ENCODE data around the gene GLIS1. TPM values are rescaled to one million over a fixed set of nuclear protein-coding genes. Genes with fewer than 3 reads are reported as not detected.

GLIS1 gene
- total and polyA plus RNA-seq, 7 donors, result 0.03 to 0.40 (median 0.15) TPM

DNA sequence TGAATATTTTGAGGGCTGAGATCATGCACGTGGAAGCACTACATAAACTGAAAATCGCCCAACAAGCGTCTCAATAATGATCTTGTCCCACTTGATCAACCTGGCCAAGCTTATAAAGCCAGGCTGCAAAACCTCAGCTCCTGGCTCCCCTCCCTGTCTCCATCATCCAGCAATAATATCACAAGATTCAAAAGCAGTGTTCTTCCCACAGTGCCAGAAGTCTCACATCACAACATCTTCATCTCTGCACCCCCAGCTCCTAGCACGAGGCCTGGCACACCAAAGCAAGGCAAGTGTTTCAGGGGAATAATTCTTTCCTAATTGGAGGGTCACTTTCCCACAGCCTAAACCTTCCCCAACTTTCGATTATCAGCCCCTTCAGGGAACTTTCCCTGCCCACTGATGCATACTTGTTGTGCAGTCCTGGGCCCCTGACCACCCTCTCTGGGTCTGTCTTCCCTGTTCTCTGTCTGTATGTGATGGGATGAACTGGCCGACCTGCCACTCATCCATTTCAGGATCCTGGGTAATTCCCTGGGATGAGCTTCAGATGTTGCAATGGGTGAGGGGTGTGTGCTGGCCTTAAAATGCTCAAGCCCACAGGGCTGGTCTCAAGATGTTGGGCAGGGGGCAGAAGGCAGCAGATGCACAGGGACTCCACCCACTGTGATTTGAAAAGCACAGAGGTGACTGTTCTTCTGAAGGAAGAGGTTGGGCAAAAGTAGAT is 150.7 kb downstream of the GLIS1 start:
- no peak for ATAC-seq
- no peak for TF ChIP-seq CTCF (IDR thresholded peaks at IDR 0.05)
- intact Hi-C loops (cut with DNase I), result no loop called here
- no peak overlapping the region for H3K27ac ChIP-seq
- no peaks in the 10 kb centered on the region for H3K9me3 ChIP-seq
- H3K27me3 ChIP-seq (ENCODE audit: insufficient read depth in 3 of 3, low read length in 2 of 3), result peaks cover 0 to 4% (median 0%) of the 10 kb centered on the region in 3 donors
- H3K4me1 ChIP-seq, result no peaks in the 10 kb centered on the region
- WGBS, 3 donors, result 87 to 92% (median 89%) methylated on average over 6 of the region's 6 CpGs
- no peaks in the 10 kb centered on the region for H3K36me3 ChIP-seq (ENCODE audit: insufficient read depth in 1 of 2, low read depth in 1 of 2)
- no peak for DNase-seq
- no peak overlapping the region for H3K4me3 ChIP-seq

DNA sequence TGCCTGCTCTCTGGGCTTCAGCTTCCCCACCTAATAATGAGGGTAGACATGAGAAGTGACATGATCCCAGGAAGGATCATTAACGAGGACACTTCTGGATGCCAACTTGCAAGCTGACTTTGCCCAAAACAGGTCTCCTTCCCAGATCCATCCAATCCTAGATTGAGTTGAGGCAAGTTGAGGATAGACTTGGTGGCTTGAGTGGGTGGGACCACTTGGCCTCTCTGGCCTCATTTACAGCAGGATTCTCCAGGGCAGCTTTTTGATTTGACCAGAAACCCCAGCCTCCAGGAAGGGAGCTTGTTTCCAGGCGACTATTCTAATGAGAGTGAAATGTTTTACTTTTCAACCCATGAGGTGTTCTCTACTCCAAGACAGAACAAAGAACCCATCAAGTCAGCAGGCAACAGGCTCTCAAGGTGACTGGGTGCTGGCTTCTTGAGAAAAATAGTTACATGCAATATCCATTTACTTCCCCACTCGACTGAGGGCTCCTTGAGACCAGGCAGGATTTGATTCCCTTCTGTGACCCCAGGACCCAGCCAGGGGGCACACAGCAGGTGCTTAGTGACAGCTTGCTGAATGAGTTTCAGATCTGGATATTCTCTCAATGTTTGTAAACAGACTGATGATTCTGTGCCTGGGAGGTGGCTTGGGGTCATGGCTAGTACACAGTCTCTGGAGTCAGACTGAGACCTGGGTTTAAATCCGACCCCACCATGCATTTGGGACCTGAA is 151.5 kb downstream of the GLIS1 start:
- 67 to 78% (median 72%) methylated on average over 4 of the region's 4 CpGs for WGBS, 3 donors
- no peaks in the 10 kb centered on the region for H3K9me3 ChIP-seq
- no peak overlapping the region for H3K4me3 ChIP-seq
- no peak for ATAC-seq
- no peaks in the 10 kb centered on the region for H3K4me1 ChIP-seq
- no peak for DNase-seq
- peaks cover 0 to 4% (median 0%) of the 10 kb centered on the region in 3 donors for H3K27me3 ChIP-seq (ENCODE audit: insufficient read depth in 3 of 3, low read length in 2 of 3)
- no peak overlapping the region for H3K27ac ChIP-seq
- no peak for TF ChIP-seq CTCF (IDR thresholded peaks at IDR 0.05)
- H3K36me3 ChIP-seq (ENCODE audit: insufficient read depth in 1 of 2, low read depth in 1 of 2), result no peaks in the 10 kb centered on the region
- intact Hi-C loops (cut with DNase I), result no loop called here

- no peak for TF ChIP-seq CTCF (IDR thresholded peaks at IDR 0.05)
- ATAC-seq (no peak), DNase-seq (no peak)
- H3K4me3 ChIP-seq, result no peak overlapping the region
- H3K9me3 ChIP-seq, result no peaks in the 10 kb centered on the region
- no peak overlapping the region for H3K27ac ChIP-seq
- H3K36me3 ChIP-seq (ENCODE audit: insufficient read depth in 1 of 2, low read depth in 1 of 2), result no peaks in the 10 kb centered on the region
- no peaks in the 10 kb centered on the region for H3K4me1 ChIP-seq
- WGBS, 3 donors, result 67 to 89% (median 76%) methylated on average over 2 of the region's 2 CpGs
- H3K27me3 ChIP-seq (ENCODE audit: insufficient read depth in 3 of 3, low read length in 2 of 3), result peaks cover 0 to 4% (median 0%) of the 10 kb centered on the region in 3 donors
- intact Hi-C loops (cut with DNase I), result no loop called here
Measured at GRCh38 chr1:53586765-53587164, 152.2 kb downstream of the GLIS1 start.

GRCh38 chr1:53585565-53585964 is 153.4 kb downstream of the GLIS1 start:
- Histone ChIP-seq H3K4me1 (no peaks in the 10 kb centered on the region), H3K27me3 (ENCODE audit: insufficient read depth in 3 of 3, low read length in 2 of 3) (peaks cover 0 to 4% (median 2%) of the 10 kb centered on the region in 3 donors), H3K36me3 (ENCODE audit: insufficient read depth in 1 of 2, low read depth in 1 of 2) (no peaks in the 10 kb centered on the region), H3K27ac (no peak overlapping the region), H3K9me3 (no peaks in the 10 kb centered on the region), H3K4me3 (no peak overlapping the region)
- 73 to 100% (median 83%) methylated on average over 1 of the region's 1 CpG for WGBS, 3 donors
- no peak for TF ChIP-seq CTCF (IDR thresholded peaks at IDR 0.05)
- intact Hi-C loops (cut with DNase I), result no loop called here
- DNase-seq (no peak), ATAC-seq (no peak)
